Neuronal stem cell (in vitro differentiated cells): ENCODE data around the gene CLCNKA.
A peak's percentile ranks its signal among the peaks of the same experiment; 100 is the strongest.

Experiments used
- DNase-seq: peaks from one replicate; pipeline ENCODE4 v3.0.0-alpha.2; 2013; ENCODE audit warnings: low spot score
- H2AFZ ChIP-seq: one replicate; pipeline ENCODE4 v1.6.1; 2013; ENCODE audit warnings: mild to moderate bottlenecking, low read length, inconsistent platforms
- H2AK5ac ChIP-seq: 2 replicates; pipeline ENCODE4 v1.6.1; 2013; ENCODE audit warnings: low read depth, mild to moderate bottlenecking, inconsistent platforms, low read length, moderate library complexity, mixed read lengths
- H2BK120ac ChIP-seq: 2 replicates; pipeline ENCODE4 v1.6.1; 2013; ENCODE audit warnings: low read depth, mild to moderate bottlenecking, inconsistent platforms, low read length, moderate library complexity, mixed read lengths
- H2BK12ac ChIP-seq: one replicate; pipeline ENCODE4 v1.6.1; 2013; ENCODE audit warnings: low read length, inconsistent platforms
- H2BK15ac ChIP-seq: 2 replicates; pipeline ENCODE4 v1.6.1; 2013; ENCODE audit warnings: mild to moderate bottlenecking, low read length, inconsistent platforms, mixed read lengths
- H2BK5ac ChIP-seq: one replicate; pipeline ENCODE4 v1.6.1; 2013; ENCODE audit warnings: inconsistent platforms, mild to moderate bottlenecking, low read length, moderate library complexity
- H3K14ac ChIP-seq: one replicate; pipeline ENCODE4 v1.6.1; 2013; ENCODE audit warnings: low read length, inconsistent platforms
- H3K18ac ChIP-seq: 2 replicates; pipeline ENCODE4 v1.6.1; 2013; ENCODE audit warnings: low read length, inconsistent platforms
- H3K23ac ChIP-seq: 2 replicates; pipeline ENCODE4 v1.6.1; 2013; ENCODE audit warnings: low read depth, mild to moderate bottlenecking, mixed read lengths, low read length, inconsistent platforms; ENCODE audit not compliant: poor library complexity
- H3K27ac ChIP-seq: replicated peaks from 3 replicates; pipeline ENCODE4 v1.5.1; 2013; ENCODE audit warnings: low read length, inconsistent platforms
- H3K27me3 ChIP-seq, 3 experiments: 2 replicates each; pipeline ENCODE4 v1.6.1; 2013; ENCODE audit warnings: low read length in 3 of 3, mild to moderate bottlenecking in 2 of 3, inconsistent platforms in 1 of 3, low read depth in 1 of 3, mixed read lengths in 1 of 3, moderate library complexity in 1 of 3; ENCODE audit not compliant: control insufficient read depth in 3 of 3, insufficient read depth in 3 of 3
- H3K36me3 ChIP-seq, 2 donors: replicated peaks in 1 of 2; 2 replicates each; pipeline ENCODE4 v1.6.1; 2013; ENCODE audit warnings: low read length in 2 of 2; ENCODE audit not compliant: control insufficient read depth in 2 of 2, insufficient read depth in 2 of 2
- H3K4ac ChIP-seq: 2 replicates; pipeline ENCODE4 v1.6.1; 2013; ENCODE audit warnings: inconsistent platforms, mild to moderate bottlenecking, low read length, moderate library complexity
- H3K4me1 ChIP-seq, 2 donors: 1 replicate in 1 of 2; 2 replicates in 1 of 2; pipeline ENCODE4 v1.6.1; 2013; ENCODE audit warnings: low read length in 2 of 2, low read depth in 1 of 2; ENCODE audit not compliant: control insufficient read depth in 2 of 2, insufficient read depth in 1 of 2
- H3K4me2 ChIP-seq: one replicate; pipeline ENCODE4 v1.6.1; 2013; ENCODE audit warnings: mild to moderate bottlenecking, low read length, inconsistent platforms; ENCODE audit not compliant: insufficient read depth, poor library complexity, severe bottlenecking
- H3K4me3 ChIP-seq, 2 donors: 2 replicates each; pipeline ENCODE4 v1.5.1; 2013; ENCODE audit warnings: low read length in 2 of 2, mild to moderate bottlenecking in 2 of 2, inconsistent platforms in 1 of 2, moderate library complexity in 1 of 2
- H3K79me1 ChIP-seq: one replicate; pipeline ENCODE4 v1.6.1; 2013; ENCODE audit warnings: low read depth, mild to moderate bottlenecking, inconsistent platforms, low read length, moderate library complexity
- H3K9ac ChIP-seq: one replicate; pipeline ENCODE4 v1.6.1; 2013; ENCODE audit warnings: mild to moderate bottlenecking, low read depth, low read length, inconsistent platforms; ENCODE audit not compliant: poor library complexity
- H3K9me3 ChIP-seq, 2 donors: replicated peaks in 1 of 2; 2 replicates each; pipeline versions ENCODE3 to v1.6.1; 2013; ENCODE audit warnings: low read length in 2 of 2, mild to moderate bottlenecking in 2 of 2, inconsistent platforms in 1 of 2, low read depth in 1 of 2, mixed read lengths in 1 of 2, moderate library complexity in 1 of 2; ENCODE audit not compliant: control insufficient read depth in 2 of 2, insufficient read depth in 1 of 2
- H4K8ac ChIP-seq: one replicate; pipeline ENCODE4 v1.6.1; 2013; ENCODE audit warnings: low read depth, mild to moderate bottlenecking, inconsistent platforms, low read length, moderate library complexity
- H4K91ac ChIP-seq: one replicate; pipeline ENCODE4 v1.6.1; 2013; ENCODE audit warnings: low read length, low read depth, mild to moderate bottlenecking, inconsistent platforms; ENCODE audit not compliant: poor library complexity
- WGBS, 2 donors: extraction: QIAGEN DNeasy Blood & Tissue Kit; methylation state at CpG; one replicate each; pipeline ENCODE4 v1.1.7; 2013; ENCODE audit warnings: missing lambda C conversion rate in 2 of 2, mixed read lengths in 1 of 2; ENCODE audit not compliant: insufficient read length in 2 of 2, insufficient replicate concordance in 1 of 2; ENCODE audit errors: extremely low coverage in 2 of 2; 5-methylcytosine and 5-hydroxymethylcytosine counted together

CLCNKA gene

GRCh38 chr1:16070640-16071355, 49.0 kb downstream of the CLCNKA start:
- H3K4ac ChIP-seq = no peak overlapping the region
- no peak overlapping the region for H3K4me3 ChIP-seq

GRCh38 chr1:16071614-16072013, 49.8 kb downstream of the CLCNKA start:
- Histone ChIP-seq H2AK5ac (peak overlapping the region; percentile 25), H2BK120ac (peak overlapping the region; percentile 8), H3K79me1 (no peaks in the 10 kb centered on the region), H3K4me1 (peaks cover 24 to 31% of the 10 kb centered on the region in 2 donors), H2BK15ac (no peak overlapping the region), H3K14ac (no peak overlapping the region), H3K4ac (no peak overlapping the region), H3K23ac (no peak overlapping the region), H4K8ac (no peak overlapping the region), H3K4me2 (no peak overlapping the region), H2AFZ (no peak overlapping the region), H3K9ac (no peak overlapping the region), H3K9me3 (peaks cover 0 to 2% of the 10 kb centered on the region in 2 donors), H3K36me3 (no peaks in the 10 kb centered on the region), H3K4me3 (no peak overlapping the region), H3K18ac (no peak overlapping the region), H3K27ac (no peak overlapping the region), H2BK12ac (no peak overlapping the region), H4K91ac (no peak overlapping the region), H3K27me3 (peaks cover 0 to 46% (median 8%) of the 10 kb centered on the region in 3 experiments), H2BK5ac (no peak overlapping the region)
- no CpG with 5 or more reads among the region's 6 CpGs for WGBS, 2 donors
- DNase-seq = no peak

More at GRCh38 chr1:16070640-16071355, 49.0 kb downstream of the CLCNKA start:
- H4K91ac ChIP-seq = no peak overlapping the region
- no peak overlapping the region for H3K23ac ChIP-seq
- H3K4me2 ChIP-seq = no peak overlapping the region
- peak overlapping the region; percentile 24 for H2AK5ac ChIP-seq
- H3K9me3 ChIP-seq = peaks cover 0 to 2% of the 10 kb centered on the region in 2 donors
- no peak overlapping the region for H2BK5ac ChIP-seq
- no peak overlapping the region for H4K8ac ChIP-seq
- no peaks in the 10 kb centered on the region for H3K79me1 ChIP-seq
- H2BK120ac ChIP-seq = no peak overlapping the region
- H3K14ac ChIP-seq = peak overlapping the region; percentile 9
- no CpG with 5 or more reads among the region's 9 CpGs for WGBS, 2 donors
- peaks cover 0 to 41% (median 6%) of the 10 kb centered on the region in 3 experiments for H3K27me3 ChIP-seq
- H2AFZ ChIP-seq = no peak overlapping the region
- H3K27ac ChIP-seq = no peak overlapping the region
- no peak overlapping the region for H2BK15ac ChIP-seq
- H2BK12ac ChIP-seq = no peak overlapping the region
- H3K9ac ChIP-seq = no peak overlapping the region
- no peaks in the 10 kb centered on the region for H3K36me3 ChIP-seq
- H3K18ac ChIP-seq = no peak overlapping the region
- no peak for DNase-seq
- peaks cover 25 to 31% of the 10 kb centered on the region in 2 donors for H3K4me1 ChIP-seq

GRCh38 chr1:16072095-16072494, 50.3 kb downstream of the CLCNKA start:
- Histone ChIP-seq H3K79me1 (no peaks in the 10 kb centered on the region), H2AFZ (no peak overlapping the region), H3K36me3 (no peaks in the 10 kb centered on the region), H3K27ac (no peak overlapping the region), H2BK120ac (peak overlapping the region; percentile 13), H4K8ac (no peak overlapping the region), H3K14ac (no peak overlapping the region), H3K9me3 (peaks cover 0 to 2% of the 10 kb centered on the region in 2 donors), H3K23ac (no peak overlapping the region), H3K4me1 (peaks cover 19 to 26% of the 10 kb centered on the region in 2 donors), H3K27me3 (peaks cover 0 to 51% (median 8%) of the 10 kb centered on the region in 3 experiments), H3K4me3 (no peak overlapping the region), H3K4ac (no peak overlapping the region), H3K4me2 (no peak overlapping the region), H2BK5ac (no peak overlapping the region), H2AK5ac (no peak overlapping the region), H3K9ac (no peak overlapping the region), H4K91ac (no peak overlapping the region), H2BK12ac (no peak overlapping the region), H3K18ac (peak overlapping the region; percentile 8), H2BK15ac (no peak overlapping the region)
- no CpG with 5 or more reads among the region's 5 CpGs for WGBS, 2 donors
- no peak for DNase-seq

- H3K4me3 ChIP-seq = peak overlapping the region; percentile 18 to 76
- H2BK15ac ChIP-seq = peak overlapping the region; percentile 94
- H3K14ac ChIP-seq = no peak overlapping the region
- WGBS, 2 donors = no CpG with 5 or more reads among the region's 49 CpGs
- peaks cover 0 to 2% of the 10 kb centered on the region in 2 donors for H3K9me3 ChIP-seq
- H3K23ac ChIP-seq = peak overlapping the region; percentile 39
- H4K8ac ChIP-seq = no peak overlapping the region
- H3K4me1 ChIP-seq = peaks cover 15 to 19% of the 10 kb centered on the region in 2 donors
- peak overlapping the region; percentile 94 for H3K9ac ChIP-seq
- H2AK5ac ChIP-seq = peak overlapping the region; percentile 72
- no peaks in the 10 kb centered on the region for H3K36me3 ChIP-seq
- H2BK5ac ChIP-seq = no peak overlapping the region
- H3K79me1 ChIP-seq = no peaks in the 10 kb centered on the region
- no peak for DNase-seq
- peak overlapping the region; percentile 58 for H2BK12ac ChIP-seq
- peak overlapping the region; percentile 85 for H2AFZ ChIP-seq
- no peak overlapping the region for H3K27ac ChIP-seq
- H3K27me3 ChIP-seq = peaks cover 0 to 55% (median 8%) of the 10 kb centered on the region in 3 experiments
- no peak overlapping the region for H3K4ac ChIP-seq
- H3K4me2 ChIP-seq = peak overlapping the region; percentile 92
- peak overlapping the region; percentile 89 for H3K18ac ChIP-seq
- no peak overlapping the region for H4K91ac ChIP-seq
- peak overlapping the region; percentile 20 for H2BK120ac ChIP-seq
Observed at GRCh38 chr1:16072616-16073484, 51.0 kb downstream of the CLCNKA start.
